ENCODE results near the gene CDC34. TPM values are rescaled to one million over a fixed set of nuclear protein-coding genes. Genes with fewer than 3 reads are reported as not detected.

Gene CDC34
- total RNA-seq, 4 donors from 2014 or later = 60.7 to 110 (median 73.4) TPM

GRCh38 chr19:543910-544608 is 12.5 kb downstream of the CDC34 start, which contains the start of gene GZMM:
Gene GZMM, plus strand, starts transcription at chr19:544053. Its CDS starts 19 bp downstream, at chr19:544072.
- TF ChIP-seq POLR2A (IDR thresholded peaks at IDR 0.05) = no peak
- TF ChIP-seq CTCF (IDR thresholded peaks at IDR 0.05) = no peak
- no peak for TF ChIP-seq EP300 (IDR thresholded peaks at IDR 0.05)
- no peak for DNase-seq (ENCODE audit: low spot score in 2 of 2)
- Histone ChIP-seq H3K27ac (no peak within 1 kb of the TSS), H3K27me3 (no peaks in the 10 kb centered on the region), H3K4me1 (no peaks in the 10 kb centered on the region), H3K9me3 (no peaks in the 10 kb centered on the region), H3K4me3 (peak within 1 kb of the TSS in 1 of 4 donors; percentile 17), H3K36me3 (peaks cover 0 to 36% (median 6%) of the 10 kb centered on the region in 3 donors)
- WGBS, 2 donors = 51 to 61% methylated on average over 25 of the region's 31 CpGs

- Histone ChIP-seq H3K4me1 (peaks cover 0 to 7% (median 0%) of the 10 kb centered on the region in 4 donors), H3K27ac (no peak overlapping the region), H3K4me3 (no peak overlapping the region), H3K9me3 (no peaks in the 10 kb centered on the region), H3K36me3 (peaks cover 0 to 13% (median 0%) of the 10 kb centered on the region in 3 donors), H3K27me3 (no peaks in the 10 kb centered on the region)
- TF ChIP-seq POLR2A (IDR thresholded peaks at IDR 0.05) = no peak
- no peak for TF ChIP-seq CTCF (IDR thresholded peaks at IDR 0.05)
- TF ChIP-seq EP300 (IDR thresholded peaks at IDR 0.05) = no peak
- no peak for DNase-seq (ENCODE audit: low spot score in 2 of 2)
- WGBS, 2 donors = 83 to 90% methylated on average over 11 to 13 of the region's 15 CpGs
Observed at GRCh38 chr19:547117-547516, 15.6 kb downstream of the CDC34 start.

GRCh38 chr19:547836-548720 is 16.5 kb downstream of the CDC34 start:
- Histone ChIP-seq H3K9me3 (no peaks in the 10 kb centered on the region), H3K27ac (no peak overlapping the region), H3K27me3 (no peaks in the 10 kb centered on the region), H3K4me3 (no peak overlapping the region), H3K36me3 (peaks cover 0 to 4% (median 0%) of the 10 kb centered on the region in 3 donors), H3K4me1 (peaks cover 0 to 7% (median 0%) of the 10 kb centered on the region in 4 donors)
- DNase-seq (ENCODE audit: low spot score in 2 of 2) = no peak
- 82 to 86% methylated on average over 18 to 26 of the region's 26 CpGs for WGBS, 2 donors
- TF ChIP-seq EP300 (IDR thresholded peaks at IDR 0.05) = no peak
- no peak for TF ChIP-seq CTCF (IDR thresholded peaks at IDR 0.05)
- no peak for TF ChIP-seq POLR2A (IDR thresholded peaks at IDR 0.05)

- H3K36me3 ChIP-seq = no peaks in the 10 kb centered on the region
- no peaks in the 10 kb centered on the region for H3K9me3 ChIP-seq
- H3K4me3 ChIP-seq = no peak overlapping the region
- peaks cover 0 to 7% (median 0%) of the 10 kb centered on the region in 4 donors for H3K4me1 ChIP-seq
- H3K27me3 ChIP-seq = no peaks in the 10 kb centered on the region
- TF ChIP-seq POLR2A (IDR thresholded peaks at IDR 0.05) (no peak), CTCF (IDR thresholded peaks at IDR 0.05) (no peak), EP300 (IDR thresholded peaks at IDR 0.05) (no peak)
- WGBS, 2 donors = 75 to 80% methylated on average over 36 of the region's 52 CpGs
- no peak overlapping the region for H3K27ac ChIP-seq
- no peak for DNase-seq (ENCODE audit: low spot score in 2 of 2)
Observed at GRCh38 chr19:548886-549830, 17.6 kb downstream of the CDC34 start.

All from tibial nerve (tissue), 4 donors.